Activated CD4-positive, alpha-beta T cell treated with anti-CD3 and anti-CD28 coated beads for 1 hour (primary cell): ENCODE data around the gene PRRC2B.

Source experiments
- DNase-seq: peaks from one replicate; pipeline ENCODE4 v3.0.0-alpha.2; 2020

PRRC2B gene

GRCh38 chr9:131474711-131475110 is 80.8 kb downstream of the PRRC2B start:
- no peak for DNase-seq

- DNase-seq = no peak
Measured at GRCh38 chr9:131475111-131475955, 81.4 kb downstream of the PRRC2B start.

GRCh38 chr9:131475956-131476776 is 82.3 kb downstream of the PRRC2B start:
- no peak for DNase-seq

GRCh38 chr9:131476777-131477345 is 83.0 kb downstream of the PRRC2B start:
- DNase-seq = no peak

- no peak for DNase-seq
Measured at GRCh38 chr9:131477367-131477766, 83.5 kb downstream of the PRRC2B start.

GRCh38 chr9:131477816-131478419 is 84.0 kb downstream of the PRRC2B start:
- no peak for DNase-seq

GRCh38 chr9:131478421-131478868 is 84.6 kb downstream of the PRRC2B start:
- peak; percentile 31 for DNase-seq

GRCh38 chr9:131478911-131479310 is 85.0 kb downstream of the PRRC2B start:
- DNase-seq = no peak

GRCh38 chr9:131480258-131480657 is 86.4 kb downstream of the PRRC2B start:
- DNase-seq = no peak

GRCh38 chr9:131481441-131482342 is 87.8 kb downstream of the PRRC2B start:
- no peak for DNase-seq

GRCh38 chr9:131482343-131483006 is 88.6 kb downstream of the PRRC2B start:
- DNase-seq = no peak

- no peak for DNase-seq
Measured at GRCh38 chr9:131483319-131484050, 89.6 kb downstream of the PRRC2B start.

GRCh38 chr9:131484051-131484445 is 90.2 kb downstream of the PRRC2B start:
- no peak for DNase-seq

GRCh38 chr9:131484560-131485185 is 90.8 kb downstream of the PRRC2B start:
- DNase-seq = no peak

- DNase-seq = no peak
Measured at GRCh38 chr9:131485206-131485605, 91.3 kb downstream of the PRRC2B start.

- DNase-seq = no peak
Measured at GRCh38 chr9:131485728-131486422, 92.0 kb downstream of the PRRC2B start.

- no peak for DNase-seq
Measured at GRCh38 chr9:131487001-131487400, 93.1 kb downstream of the PRRC2B start.

GRCh38 chr9:131487621-131488031 is 93.7 kb downstream of the PRRC2B start:
- DNase-seq = no peak

- DNase-seq = no peak
Measured at GRCh38 chr9:131490514-131490913, 96.6 kb downstream of the PRRC2B start.
